Neural progenitor cell (in vitro differentiated cells): ENCODE measurements around the gene FRA10AC1. TPM values are rescaled to one million over a fixed set of nuclear protein-coding genes. Genes with fewer than 3 reads are reported as not detected.

ENCODE experiments used
- DNase-seq: peaks from one replicate; pipeline ENCODE4 v3.0.0-alpha.2; 2016; ENCODE audit warnings: low spot score
- H2AFZ ChIP-seq: fragments of 200-600 bp; sonication (generic); replicated peaks from 2 replicates; pipeline ENCODE4 v1.6.1; 2016; ENCODE audit warnings: antibody characterized with exemption
- H3F3A ChIP-seq: fragments of 200-600 bp; sonication (generic); 2 replicates; pipeline ENCODE4 v1.6.1; 2016; ENCODE audit warnings: antibody characterized with exemption, low read depth
- H3K27ac ChIP-seq: fragments of 200-600 bp; sonication (generic); 2 replicates; pipeline ENCODE4 v1.5.1; 2016; ENCODE audit warnings: mild to moderate bottlenecking
- H3K27me3 ChIP-seq: fragments of 200-600 bp; sonication (generic); 2 replicates; pipeline ENCODE4 v1.6.1; 2016; ENCODE audit warnings: mild to moderate bottlenecking, moderate library complexity
- H3K36me3 ChIP-seq: fragments of 200-600 bp; sonication (generic); 2 replicates; pipeline ENCODE4 v1.5.1; 2016
- H3K4me1 ChIP-seq: fragments of 200-600 bp; sonication (generic); 2 replicates; pipeline ENCODE4 v1.6.1; 2016; ENCODE audit warnings: mixed run types
- H3K4me2 ChIP-seq: fragments of 200-600 bp; sonication (generic); 2 replicates; pipeline ENCODE4 v1.6.1; 2016
- H3K4me3 ChIP-seq: fragments of 200-600 bp; sonication (generic); 2 replicates; pipeline ENCODE4 v1.5.1; 2016
- H3K79me2 ChIP-seq: fragments of 200-600 bp; sonication (generic); 2 replicates; pipeline ENCODE4 v1.6.1; 2016; ENCODE audit warnings: low read depth
- H3K9ac ChIP-seq: fragments of 200-600 bp; sonication (generic); 2 replicates; pipeline ENCODE4 v1.6.1; 2016
- H3K9me3 ChIP-seq: fragments of 200-600 bp; sonication (generic); 2 replicates; pipeline ENCODE4 v1.5.1; 2016; ENCODE audit warnings: low read depth
- H4K20me1 ChIP-seq: fragments of 200-600 bp; sonication (generic); 2 replicates; pipeline ENCODE4 v1.6.1; 2016; ENCODE audit warnings: low read depth
- H3K27ac Mint-ChIP-seq: 3 replicates; pipeline ENCODE4 v1.8.0; 2021; ENCODE audit warnings: mixed read lengths
- H3K27me3 Mint-ChIP-seq: 2 replicates; pipeline ENCODE4 v1.8.0; 2022; ENCODE audit warnings: low read depth, mild to moderate bottlenecking, inconsistent platforms, moderate library complexity, mixed read lengths; ENCODE audit not compliant: insufficient read depth
- H3K36me3 Mint-ChIP-seq: 3 replicates; pipeline ENCODE4 v1.8.0; 2021; ENCODE audit warnings: mixed read lengths
- H3K4me1 Mint-ChIP-seq: 3 replicates; pipeline ENCODE4 v1.8.0; 2021; ENCODE audit warnings: mixed read lengths
- H3K4me3 Mint-ChIP-seq: 3 replicates; pipeline ENCODE4 v1.8.0; 2021; ENCODE audit warnings: mild to moderate bottlenecking, moderate library complexity, mixed read lengths
- H3K9me3 Mint-ChIP-seq: 3 replicates; pipeline ENCODE4 v1.8.0; 2020; ENCODE audit warnings: mixed read lengths
- EZH2 ChIP-seq: fragments of 200-600 bp; sonication (generic); IDR thresholded peaks from 2 replicates; pipeline ENCODE4 v1.6.1; 2017; ENCODE audit warnings: antibody characterized with exemption, mild to moderate bottlenecking, moderate library complexity
- EZH2phosphoT487 ChIP-seq: fragments of 200-600 bp; sonication (generic); IDR thresholded peaks from 2 replicates; pipeline ENCODE4 v1.6.1; 2017; ENCODE audit warnings: antibody characterized with exemption
- total RNA-seq: library from RNA; depleted of rRNA; stranded (reverse); fragments of >200 nt; gene quantifications from 2 replicates; pipeline ENCODE4 v1.2.3, GENCODE V29; 2015; ENCODE audit warnings: low replicate concordance
- TF ChIP-seq, protein P1 (sequence below): fragments of 200-600 bp; sonication (generic); IDR thresholded peaks from 2 replicates; pipeline ENCODE4 v1.5.1; 2017; ENCODE audit warnings: antibody characterized with exemption, mild to moderate bottlenecking

Gene FRA10AC1, protein sequence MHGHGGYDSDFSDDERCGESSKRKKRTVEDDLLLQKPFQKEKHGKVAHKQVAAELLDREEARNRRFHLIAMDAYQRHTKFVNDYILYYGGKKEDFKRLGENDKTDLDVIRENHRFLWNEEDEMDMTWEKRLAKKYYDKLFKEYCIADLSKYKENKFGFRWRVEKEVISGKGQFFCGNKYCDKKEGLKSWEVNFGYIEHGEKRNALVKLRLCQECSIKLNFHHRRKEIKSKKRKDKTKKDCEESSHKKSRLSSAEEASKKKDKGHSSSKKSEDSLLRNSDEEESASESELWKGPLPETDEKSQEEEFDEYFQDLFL
- total RNA-seq, result 15.8 and 31.4 TPM in 2 replicates

DNA sequence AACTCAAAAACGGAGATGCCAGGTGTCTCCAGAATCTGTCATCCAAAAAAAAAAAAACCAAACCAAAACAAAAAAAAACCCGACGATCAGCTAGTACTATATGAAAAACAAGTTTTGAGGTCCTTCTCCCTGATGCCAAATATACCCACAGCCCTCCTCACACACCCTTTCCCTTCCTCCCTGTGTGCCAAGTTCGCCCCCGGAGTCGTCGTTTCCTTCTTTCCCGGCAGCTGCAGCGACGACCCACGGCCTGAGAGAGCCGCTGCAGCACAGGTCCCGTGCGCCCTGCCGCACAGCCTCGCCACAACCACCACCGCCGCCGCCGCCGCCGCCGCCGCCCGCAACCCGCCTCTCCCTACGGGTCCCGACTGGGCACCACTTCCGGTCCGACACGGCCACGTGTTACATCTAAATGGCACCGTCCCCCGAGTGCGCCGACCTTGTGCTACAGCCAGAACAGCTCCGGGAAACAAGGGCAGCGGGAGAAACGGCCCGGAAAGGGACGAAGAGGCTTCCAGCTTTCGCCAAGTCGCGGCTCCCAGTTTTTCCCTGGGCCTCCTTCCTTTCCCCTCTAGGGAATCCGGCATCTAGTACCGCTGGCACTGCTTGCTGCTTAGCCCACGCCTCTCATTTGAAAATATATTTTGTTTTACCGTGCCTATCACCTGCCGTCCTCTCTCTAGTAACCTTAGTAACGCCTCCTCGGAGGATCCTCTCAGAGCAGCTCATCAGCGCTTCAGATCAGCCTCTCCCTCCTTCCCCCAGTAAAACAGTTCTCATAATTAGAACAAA, at the start of gene FRA10AC1:
Gene FRA10AC1 (minus strand): TSS at position 383 of the 792 bp plus-strand sequence. CDS start 2,486 bp downstream, outside the sequence.
- DNase-seq, result peak; percentile 97
- Mint-ChIP-seq H3K36me3 (no peaks in the 10 kb centered on the region), H3K27ac (no peak within 1 kb of the TSS), H3K4me1 (peaks cover 33% of the 10 kb centered on the region), H3K27me3 (no peaks in the 10 kb centered on the region), H3K4me3 (no peak within 1 kb of the TSS), H3K9me3 (no peaks in the 10 kb centered on the region)
- TF ChIP-seq, protein P1, sequence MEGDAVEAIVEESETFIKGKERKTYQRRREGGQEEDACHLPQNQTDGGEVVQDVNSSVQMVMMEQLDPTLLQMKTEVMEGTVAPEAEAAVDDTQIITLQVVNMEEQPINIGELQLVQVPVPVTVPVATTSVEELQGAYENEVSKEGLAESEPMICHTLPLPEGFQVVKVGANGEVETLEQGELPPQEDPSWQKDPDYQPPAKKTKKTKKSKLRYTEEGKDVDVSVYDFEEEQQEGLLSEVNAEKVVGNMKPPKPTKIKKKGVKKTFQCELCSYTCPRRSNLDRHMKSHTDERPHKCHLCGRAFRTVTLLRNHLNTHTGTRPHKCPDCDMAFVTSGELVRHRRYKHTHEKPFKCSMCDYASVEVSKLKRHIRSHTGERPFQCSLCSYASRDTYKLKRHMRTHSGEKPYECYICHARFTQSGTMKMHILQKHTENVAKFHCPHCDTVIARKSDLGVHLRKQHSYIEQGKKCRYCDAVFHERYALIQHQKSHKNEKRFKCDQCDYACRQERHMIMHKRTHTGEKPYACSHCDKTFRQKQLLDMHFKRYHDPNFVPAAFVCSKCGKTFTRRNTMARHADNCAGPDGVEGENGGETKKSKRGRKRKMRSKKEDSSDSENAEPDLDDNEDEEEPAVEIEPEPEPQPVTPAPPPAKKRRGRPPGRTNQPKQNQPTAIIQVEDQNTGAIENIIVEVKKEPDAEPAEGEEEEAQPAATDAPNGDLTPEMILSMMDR, result peak; percentile 69
- peak; percentile 60 for TF ChIP-seq EZH2phosphoT487
- TF ChIP-seq EZH2, result peak; percentile 61
- Histone ChIP-seq H3K4me1 (peaks cover 21% of the 10 kb centered on the region), H3K9me3 (no peaks in the 10 kb centered on the region), H4K20me1 (no peaks in the 10 kb centered on the region), H3K4me2 (peak within 1 kb of the TSS; percentile 91), H3K79me2 (peaks cover 11% of the 10 kb centered on the region), H3K4me3 (peak within 1 kb of the TSS; percentile 68), H3K27me3 (no peaks in the 10 kb centered on the region), H3F3A (peaks cover 25% of the 10 kb centered on the region), H3K9ac (peak within 1 kb of the TSS; percentile 69), H2AFZ (peak within 1 kb of the TSS; percentile 93), H3K27ac (peak within 1 kb of the TSS; percentile 76), H3K36me3 (peaks cover 11% of the 10 kb centered on the region)

DNA sequence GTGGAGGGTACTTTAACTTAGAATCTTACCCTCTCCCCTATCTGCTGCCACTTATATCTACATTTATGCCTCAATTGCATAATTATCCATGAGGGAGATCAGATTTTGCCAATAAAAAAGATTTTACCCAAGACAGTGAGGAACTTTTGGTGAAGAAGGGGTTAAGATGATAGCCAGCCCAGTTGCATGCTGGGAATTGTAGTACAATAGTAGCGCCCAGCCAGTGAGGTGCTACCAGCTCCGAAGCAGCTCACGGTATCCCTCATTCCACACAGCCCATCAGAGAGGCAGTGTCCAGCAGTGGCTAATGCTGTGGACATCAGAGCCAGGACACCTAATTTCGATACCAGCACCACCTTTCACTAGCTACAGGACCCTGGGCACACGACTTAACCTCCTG, 49.4 kb upstream of the FRA10AC1 start:
- Histone ChIP-seq H3K79me2 (no peaks in the 10 kb centered on the region), H3K27ac (no peak overlapping the region), H3K27me3 (no peaks in the 10 kb centered on the region), H3K4me3 (no peak overlapping the region), H3F3A (peaks cover 46% of the 10 kb centered on the region), H4K20me1 (no peaks in the 10 kb centered on the region), H3K9ac (no peak overlapping the region), H3K4me1 (peaks cover 66% of the 10 kb centered on the region), H3K36me3 (no peaks in the 10 kb centered on the region), H2AFZ (no peak overlapping the region), H3K9me3 (no peaks in the 10 kb centered on the region), H3K4me2 (peak overlapping the region; percentile 50)
- H3K9me3 Mint-ChIP-seq, result no peaks in the 10 kb centered on the region
- H3K27me3 Mint-ChIP-seq, result peaks cover 6% of the 10 kb centered on the region
- no peaks in the 10 kb centered on the region for H3K36me3 Mint-ChIP-seq
- H3K4me3 Mint-ChIP-seq, result peak overlapping the region; percentile 74
- TF ChIP-seq EZH2phosphoT487 (no peak), EZH2 (no peak)
- TF ChIP-seq, protein P1, result no peak
- peak; percentile 70 for DNase-seq
- H3K27ac Mint-ChIP-seq, result peak overlapping the region; percentile 27
- peaks cover 86% of the 10 kb centered on the region for H3K4me1 Mint-ChIP-seq

DNA sequence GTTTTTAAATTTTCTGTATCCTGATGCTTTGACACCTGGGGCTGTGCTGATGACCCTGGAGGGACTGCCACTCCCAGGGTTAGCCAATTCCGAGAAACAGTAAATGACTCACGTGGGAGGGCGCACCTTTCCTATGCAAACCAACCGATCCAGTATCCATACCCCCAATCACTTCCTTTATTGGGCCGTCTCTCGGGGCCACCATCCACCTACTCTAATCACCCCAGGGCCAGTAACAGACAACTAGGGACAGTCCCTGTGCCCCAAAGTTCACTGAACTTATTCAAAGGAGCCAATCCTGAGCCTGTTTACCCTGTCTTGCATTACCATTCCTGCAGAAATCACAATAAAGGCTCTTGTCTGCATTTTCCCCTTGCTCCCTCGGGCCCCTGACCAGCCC, 48.7 kb upstream of the FRA10AC1 start:
- peaks cover 6% of the 10 kb centered on the region for H3K27me3 Mint-ChIP-seq
- Histone ChIP-seq H3K4me3 (no peak overlapping the region), H2AFZ (peak overlapping the region; percentile 46), H3K36me3 (no peaks in the 10 kb centered on the region), H3F3A (peaks cover 52% of the 10 kb centered on the region), H3K4me1 (peaks cover 62% of the 10 kb centered on the region), H3K27me3 (no peaks in the 10 kb centered on the region), H3K9ac (no peak overlapping the region), H3K4me2 (no peak overlapping the region), H3K27ac (no peak overlapping the region), H3K79me2 (no peaks in the 10 kb centered on the region), H3K9me3 (no peaks in the 10 kb centered on the region), H4K20me1 (no peaks in the 10 kb centered on the region)
- no peak for TF ChIP-seq EZH2phosphoT487
- no peak for TF ChIP-seq EZH2
- TF ChIP-seq, protein P1, result no peak
- no peak for DNase-seq
- peaks cover 83% of the 10 kb centered on the region for H3K4me1 Mint-ChIP-seq
- H3K27ac Mint-ChIP-seq, result peak overlapping the region; percentile 85
- H3K9me3 Mint-ChIP-seq, result no peaks in the 10 kb centered on the region
- H3K36me3 Mint-ChIP-seq, result no peaks in the 10 kb centered on the region
- H3K4me3 Mint-ChIP-seq, result no peak overlapping the region
